NB4 (cell line): ENCODE data around the gene SORT1.

Experiments used
- TF ChIP-seq, protein P1 (sequence below): IDR thresholded peaks from 2 replicates; pipeline ENCODE4 v1.6.1; 2011; ENCODE audit warnings: low read depth, low read length
- TF ChIP-seq, protein P2 (sequence below): IDR thresholded peaks from one replicate; pipeline ENCODE4 v1.5.1; 2012; ENCODE audit warnings: low read depth, low read length

DNA sequence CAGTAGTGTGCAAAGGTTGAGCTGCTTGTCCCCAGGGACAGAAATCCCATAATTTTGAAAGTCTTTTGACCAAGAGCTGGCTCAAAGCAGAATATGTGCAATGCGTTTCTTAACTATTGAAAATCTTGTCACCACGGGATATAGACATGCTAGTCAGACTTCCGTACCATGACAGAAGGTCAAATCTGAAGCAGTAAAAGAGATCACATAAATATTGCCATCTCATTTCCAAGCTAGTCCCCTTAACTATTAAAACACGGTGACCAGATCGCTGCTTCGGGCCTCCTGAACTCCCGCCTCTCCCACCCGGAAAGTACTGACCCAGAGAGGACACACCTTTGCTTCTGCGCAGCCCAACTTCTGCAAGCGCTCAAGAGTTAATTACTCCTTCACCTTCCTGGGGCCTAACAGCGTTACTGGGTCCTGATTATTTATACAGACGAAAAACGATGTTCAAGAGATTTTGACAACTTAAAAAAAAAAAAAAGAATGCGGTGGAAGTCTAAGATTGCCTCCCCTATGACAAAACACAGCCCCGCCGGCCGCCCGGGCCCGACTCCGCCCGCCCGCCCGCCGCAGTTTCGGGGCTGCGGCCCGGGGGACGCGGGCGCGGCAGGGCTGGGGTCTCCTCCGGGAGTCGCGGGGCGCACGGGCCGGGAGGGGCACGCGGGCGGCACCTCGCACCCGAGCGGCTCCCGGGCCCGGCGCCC lies 692 bp downstream of the SORT1 start:
- TF ChIP-seq, protein P1, sequence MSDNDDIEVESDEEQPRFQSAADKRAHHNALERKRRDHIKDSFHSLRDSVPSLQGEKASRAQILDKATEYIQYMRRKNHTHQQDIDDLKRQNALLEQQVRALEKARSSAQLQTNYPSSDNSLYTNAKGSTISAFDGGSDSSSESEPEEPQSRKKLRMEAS, result no peak
- TF ChIP-seq, protein P2, sequence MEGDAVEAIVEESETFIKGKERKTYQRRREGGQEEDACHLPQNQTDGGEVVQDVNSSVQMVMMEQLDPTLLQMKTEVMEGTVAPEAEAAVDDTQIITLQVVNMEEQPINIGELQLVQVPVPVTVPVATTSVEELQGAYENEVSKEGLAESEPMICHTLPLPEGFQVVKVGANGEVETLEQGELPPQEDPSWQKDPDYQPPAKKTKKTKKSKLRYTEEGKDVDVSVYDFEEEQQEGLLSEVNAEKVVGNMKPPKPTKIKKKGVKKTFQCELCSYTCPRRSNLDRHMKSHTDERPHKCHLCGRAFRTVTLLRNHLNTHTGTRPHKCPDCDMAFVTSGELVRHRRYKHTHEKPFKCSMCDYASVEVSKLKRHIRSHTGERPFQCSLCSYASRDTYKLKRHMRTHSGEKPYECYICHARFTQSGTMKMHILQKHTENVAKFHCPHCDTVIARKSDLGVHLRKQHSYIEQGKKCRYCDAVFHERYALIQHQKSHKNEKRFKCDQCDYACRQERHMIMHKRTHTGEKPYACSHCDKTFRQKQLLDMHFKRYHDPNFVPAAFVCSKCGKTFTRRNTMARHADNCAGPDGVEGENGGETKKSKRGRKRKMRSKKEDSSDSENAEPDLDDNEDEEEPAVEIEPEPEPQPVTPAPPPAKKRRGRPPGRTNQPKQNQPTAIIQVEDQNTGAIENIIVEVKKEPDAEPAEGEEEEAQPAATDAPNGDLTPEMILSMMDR, result no peak
